ENCODE results near the gene CHRNA1.

The CHRNA1 gene

DNA sequence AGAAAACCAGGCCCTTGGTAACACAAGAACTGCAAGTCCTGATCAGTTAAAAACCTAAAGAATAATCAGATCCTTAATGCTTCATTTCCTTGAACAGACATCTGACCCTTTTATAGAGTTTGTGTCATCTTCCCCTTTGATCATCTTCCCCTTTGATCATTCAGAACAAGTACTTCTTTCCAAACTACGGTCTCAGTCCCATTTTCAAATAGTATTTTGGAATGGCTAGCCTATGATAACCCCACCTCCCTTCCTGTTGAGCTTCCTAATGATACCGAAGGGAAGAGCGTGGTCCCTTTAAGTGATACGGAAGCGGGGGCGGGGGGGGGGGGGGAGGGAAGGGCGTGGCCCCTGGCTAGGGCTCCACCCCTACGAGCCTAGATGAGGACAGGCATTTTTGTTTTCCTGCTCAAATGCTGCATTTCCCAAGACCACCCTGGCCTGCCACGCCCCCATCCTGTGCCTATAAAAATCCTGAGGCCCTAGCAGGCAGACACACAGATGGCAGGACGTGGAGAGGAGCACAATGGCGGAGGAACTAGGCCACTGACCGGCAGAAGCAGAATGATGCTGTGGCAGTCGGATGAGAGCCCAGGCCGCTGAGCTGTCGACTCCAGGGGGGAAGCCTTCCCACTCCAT lies 24.1 kb upstream of the CHRNA1 start:
- TF ChIP-seq, protein P1, sequence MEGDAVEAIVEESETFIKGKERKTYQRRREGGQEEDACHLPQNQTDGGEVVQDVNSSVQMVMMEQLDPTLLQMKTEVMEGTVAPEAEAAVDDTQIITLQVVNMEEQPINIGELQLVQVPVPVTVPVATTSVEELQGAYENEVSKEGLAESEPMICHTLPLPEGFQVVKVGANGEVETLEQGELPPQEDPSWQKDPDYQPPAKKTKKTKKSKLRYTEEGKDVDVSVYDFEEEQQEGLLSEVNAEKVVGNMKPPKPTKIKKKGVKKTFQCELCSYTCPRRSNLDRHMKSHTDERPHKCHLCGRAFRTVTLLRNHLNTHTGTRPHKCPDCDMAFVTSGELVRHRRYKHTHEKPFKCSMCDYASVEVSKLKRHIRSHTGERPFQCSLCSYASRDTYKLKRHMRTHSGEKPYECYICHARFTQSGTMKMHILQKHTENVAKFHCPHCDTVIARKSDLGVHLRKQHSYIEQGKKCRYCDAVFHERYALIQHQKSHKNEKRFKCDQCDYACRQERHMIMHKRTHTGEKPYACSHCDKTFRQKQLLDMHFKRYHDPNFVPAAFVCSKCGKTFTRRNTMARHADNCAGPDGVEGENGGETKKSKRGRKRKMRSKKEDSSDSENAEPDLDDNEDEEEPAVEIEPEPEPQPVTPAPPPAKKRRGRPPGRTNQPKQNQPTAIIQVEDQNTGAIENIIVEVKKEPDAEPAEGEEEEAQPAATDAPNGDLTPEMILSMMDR (IDR thresholded peaks at IDR 0.05; ENCODE audit: low read depth, low read length), result no peak
- DNase-seq (ENCODE audit: extremely low read depth, low read depth), result no peak

DNA sequence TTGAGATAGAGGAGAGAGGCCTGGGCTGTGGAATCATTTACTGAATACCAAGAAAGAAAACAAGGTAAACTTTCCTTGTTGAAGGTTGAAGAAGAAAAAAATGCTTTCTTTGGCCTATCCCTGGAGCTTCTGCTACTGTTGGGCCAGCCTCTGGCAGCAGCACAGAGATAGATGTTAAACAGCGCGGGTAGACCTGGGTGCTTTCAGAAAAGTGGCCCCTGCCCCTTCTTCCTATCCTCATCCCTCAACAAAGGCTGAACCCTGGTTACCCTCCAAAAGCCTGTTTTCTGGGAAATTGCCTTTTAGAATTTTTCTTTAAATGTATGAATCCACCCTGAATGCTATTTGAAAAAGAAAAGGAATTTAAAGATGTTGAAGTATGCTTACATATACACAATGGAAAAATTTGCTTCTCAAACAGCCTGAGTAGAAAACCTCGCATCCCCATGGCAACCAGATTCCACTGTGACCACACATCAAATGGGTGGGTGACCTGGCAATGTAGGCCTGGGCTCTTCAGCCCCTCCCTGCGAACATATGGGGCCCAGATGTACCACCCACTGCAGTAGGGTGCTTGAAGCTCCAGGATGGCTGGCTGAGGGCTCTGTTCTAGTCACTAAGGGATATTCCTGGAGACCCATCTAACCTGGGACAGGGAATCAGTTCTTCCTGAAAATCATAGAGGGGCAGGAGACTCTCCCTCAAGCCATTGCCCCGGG lies 23.4 kb upstream of the CHRNA1 start:
- peak; percentile 100 for DNase-seq (ENCODE audit: extremely low read depth, low read depth)

DNA sequence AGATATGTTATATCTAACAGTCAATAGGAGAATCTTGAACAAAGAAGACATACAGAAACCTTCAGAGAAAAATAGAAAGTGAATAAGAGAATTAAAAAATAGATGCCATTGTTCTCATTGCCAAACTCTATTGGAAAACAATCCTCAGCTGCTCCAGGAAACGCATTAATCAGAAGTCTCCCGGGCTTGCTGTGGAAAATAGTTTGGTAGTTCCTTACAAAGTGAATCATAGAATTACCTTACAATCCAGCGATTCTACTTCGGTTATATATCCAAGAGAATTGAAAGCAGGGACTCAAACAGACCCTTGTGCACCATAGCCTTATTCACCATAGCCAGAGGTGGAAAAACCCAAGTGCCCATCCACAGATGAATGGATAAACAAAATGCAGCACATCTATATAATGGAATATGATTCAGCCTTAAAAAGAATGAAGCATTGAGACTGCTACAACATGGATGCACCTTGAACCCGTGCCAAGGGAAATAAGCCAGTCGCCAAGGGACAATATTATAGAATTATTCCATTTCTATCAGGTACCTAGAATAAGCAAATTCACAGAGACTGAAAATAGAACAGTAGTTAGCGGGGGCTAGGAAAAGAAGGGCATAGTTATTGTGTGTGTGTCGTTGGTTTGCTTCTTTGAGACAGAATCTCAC lies 21.9 kb upstream of the CHRNA1 start:
- no peak for DNase-seq (ENCODE audit: extremely low read depth, low read depth)
- TF ChIP-seq, protein P1 (IDR thresholded peaks at IDR 0.05; ENCODE audit: low read depth, low read length), result no peak

More for the DNA sequence above, 23.4 kb upstream of the CHRNA1 start:
- TF ChIP-seq, protein P1 (IDR thresholded peaks at IDR 0.05; ENCODE audit: low read depth, low read length), result no peak

DNA sequence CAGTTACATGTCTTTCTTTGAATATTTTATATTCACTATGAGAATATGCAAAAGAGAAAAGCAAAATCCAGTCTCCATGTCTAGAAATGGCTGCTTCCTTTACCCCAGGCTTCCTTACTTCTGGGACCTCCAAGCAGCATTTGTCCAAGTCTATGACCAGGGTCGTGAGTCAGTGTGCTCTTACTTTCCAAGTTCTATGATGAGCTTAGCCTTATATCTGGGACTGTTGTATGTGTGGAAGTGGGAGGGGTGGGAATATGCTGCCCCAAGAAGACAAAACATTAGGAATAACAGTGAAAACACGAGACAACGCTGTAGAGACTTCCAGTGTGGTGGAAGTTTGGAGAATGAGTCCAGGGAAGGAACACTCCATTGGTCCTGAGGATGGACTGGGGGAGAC lies 21.2 kb upstream of the CHRNA1 start:
- TF ChIP-seq, protein P1 (IDR thresholded peaks at IDR 0.05; ENCODE audit: low read depth, low read length), result no peak
- DNase-seq (ENCODE audit: extremely low read depth, low read depth), result no peak

DNA sequence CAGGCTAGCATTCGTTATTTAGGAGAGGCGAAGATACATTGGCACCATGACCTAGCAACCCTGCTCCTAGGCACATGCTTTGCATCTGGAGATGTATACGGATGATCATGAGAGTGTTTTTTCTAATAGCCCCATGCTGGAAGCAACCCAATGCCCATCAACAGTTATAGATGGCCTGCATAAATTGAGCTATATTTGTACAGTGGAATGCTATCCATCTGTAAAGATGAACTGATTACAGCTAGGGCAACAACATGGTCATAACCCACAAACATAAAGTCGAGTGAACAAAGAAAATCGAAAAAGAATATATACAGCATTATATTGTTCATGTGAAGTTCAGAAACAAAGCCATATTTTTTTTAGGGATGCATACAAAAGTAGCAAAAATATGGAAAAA lies 20.6 kb upstream of the CHRNA1 start:
- DNase-seq (ENCODE audit: extremely low read depth, low read depth), result no peak
- TF ChIP-seq, protein P1 (IDR thresholded peaks at IDR 0.05; ENCODE audit: low read depth, low read length), result no peak

DNA sequence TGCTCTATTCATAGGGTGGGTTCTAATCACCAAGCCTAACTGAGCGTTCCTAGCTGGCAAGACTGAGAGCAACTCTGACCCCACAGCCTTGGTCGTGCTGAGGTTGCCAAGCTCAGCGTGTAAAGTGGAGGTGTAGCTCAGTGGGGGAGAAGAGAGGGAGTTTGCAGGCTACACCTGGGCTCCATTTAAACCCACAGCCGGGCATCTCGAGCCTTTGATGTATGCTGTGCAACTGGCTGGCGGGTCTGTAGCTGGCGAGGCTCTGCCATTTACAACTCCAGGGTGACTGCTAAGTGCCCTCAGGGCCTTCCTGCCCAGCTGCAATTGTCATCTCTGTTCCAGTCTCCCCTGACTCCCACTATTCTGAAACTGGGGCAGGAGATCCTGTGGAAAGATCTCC lies 20.0 kb upstream of the CHRNA1 start:
- TF ChIP-seq, protein P1 (IDR thresholded peaks at IDR 0.05; ENCODE audit: low read depth, low read length), result no peak
- DNase-seq (ENCODE audit: extremely low read depth, low read depth), result no peak

DNA sequence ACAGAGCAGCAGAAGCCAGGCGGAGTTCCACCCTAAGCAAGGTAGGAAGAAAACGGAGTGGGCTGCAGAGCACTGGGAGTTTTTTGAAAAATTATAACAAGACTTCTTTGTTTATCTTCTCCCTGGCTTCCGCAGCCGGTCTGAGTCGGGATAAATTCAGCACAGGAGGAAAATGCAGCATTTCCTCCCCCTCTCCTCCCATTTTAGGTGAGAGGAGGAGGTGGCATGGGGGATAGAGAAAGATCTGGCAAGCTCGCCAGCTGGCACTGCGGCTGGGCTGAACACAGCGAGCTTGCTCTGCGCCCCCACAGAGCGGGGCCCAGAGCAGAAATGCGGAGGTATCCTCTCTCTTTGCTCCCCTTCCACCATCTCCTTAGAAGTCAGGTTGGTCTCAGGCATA lies 17.7 kb upstream of the CHRNA1 start:
- TF ChIP-seq, protein P1 (IDR thresholded peaks at IDR 0.05; ENCODE audit: low read depth, low read length), result no peak
- no peak for DNase-seq (ENCODE audit: extremely low read depth, low read depth)
